HG03060 (cell line): ENCODE measurements around the gene PSMB8.

Source experiments
- ATAC-seq: cut with Tn5 transposase; IDR thresholded peaks from one replicate; pipeline ENCODE4 v1.9.1; 2021; ENCODE audit warnings: low read depth, moderate number of reproducible peaks; ENCODE audit not compliant: unreplicated experiment

Gene PSMB8

DNA sequence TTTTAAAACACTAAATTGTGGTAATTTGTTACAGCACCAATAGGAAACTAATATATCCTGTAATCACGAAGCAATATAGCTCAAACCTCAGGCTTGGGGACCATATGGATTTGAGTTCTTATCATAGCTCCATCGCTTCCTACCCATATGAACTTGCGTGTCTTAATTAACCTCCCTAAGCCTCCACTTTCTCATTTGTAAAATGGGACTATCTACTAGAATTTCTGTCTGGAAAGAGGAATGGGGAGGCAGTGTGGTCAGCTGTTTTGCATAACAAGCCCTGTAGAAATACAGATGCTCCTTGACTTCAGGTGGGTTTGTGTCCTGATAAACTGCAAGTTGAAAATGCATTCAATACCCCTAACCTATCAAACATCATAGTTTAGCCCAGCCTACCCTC, 44.1 kb downstream of the PSMB8 start:
- ATAC-seq = no peak

GRCh38 chr6:32799168-32799567, 44.7 kb downstream of the PSMB8 start:
- ATAC-seq = no peak

GRCh38 chr6:32796848-32797776, 46.7 kb downstream of the PSMB8 start:
- ATAC-seq = no peak

GRCh38 chr6:32794510-32794909, 49.3 kb downstream of the PSMB8 start:
- no peak for ATAC-seq

GRCh38 chr6:32792901-32793435, 50.9 kb downstream of the PSMB8 start:
- ATAC-seq = no peak
